Rectal smooth muscle tissue (tissue), 1 donor: ENCODE measurements around the gene HS3ST3B1.
A peak's percentile ranks its signal among the peaks of the same experiment; 100 is the strongest.

Source experiments
- H3K27ac ChIP-seq: one replicate; pipeline ENCODE4 v1.7.0; 2013; ENCODE audit warnings: low read depth, low read length, inconsistent platforms
- H3K27me3 ChIP-seq: one replicate; pipeline ENCODE4 v1.7.0; 2013; ENCODE audit warnings: low read length; ENCODE audit not compliant: control insufficient read depth, insufficient read depth
- H3K36me3 ChIP-seq: one replicate; pipeline ENCODE4 v1.7.0; 2013; ENCODE audit warnings: low read length; ENCODE audit not compliant: control insufficient read depth, insufficient read depth
- H3K4me1 ChIP-seq: one replicate; pipeline ENCODE4 v1.7.0; 2013; ENCODE audit warnings: low read length; ENCODE audit not compliant: control insufficient read depth, insufficient read depth
- H3K4me3 ChIP-seq: one replicate; pipeline ENCODE4 v1.7.0; 2013; ENCODE audit warnings: low read length
- H3K9ac ChIP-seq: one replicate; pipeline ENCODE4 v1.7.0; 2013; ENCODE audit warnings: low read length

The HS3ST3B1 gene

GRCh38 chr17:14297161-14297851 lies 3.6 kb upstream of the HS3ST3B1 start:
- H3K4me3 ChIP-seq = peak overlapping the region; percentile 44
- H3K36me3 ChIP-seq = no peaks in the 10 kb centered on the region
- peaks cover 5% of the 10 kb centered on the region for H3K4me1 ChIP-seq
- peaks cover 51% of the 10 kb centered on the region for H3K27me3 ChIP-seq
- H3K27ac ChIP-seq = no peak overlapping the region
- H3K9ac ChIP-seq = no peak overlapping the region

GRCh38 chr17:14298221-14298946 lies 2.5 kb upstream of the HS3ST3B1 start:
- Histone ChIP-seq H3K9ac (no peak overlapping the region), H3K36me3 (no peaks in the 10 kb centered on the region), H3K27me3 (peaks cover 57% of the 10 kb centered on the region), H3K4me3 (no peak overlapping the region), H3K27ac (no peak overlapping the region), H3K4me1 (peaks cover 5% of the 10 kb centered on the region)

GRCh38 chr17:14298947-14299279 lies 2.0 kb upstream of the HS3ST3B1 start:
- H3K4me3 ChIP-seq = no peak overlapping the region
- H3K9ac ChIP-seq = no peak overlapping the region
- no peaks in the 10 kb centered on the region for H3K36me3 ChIP-seq
- H3K4me1 ChIP-seq = peaks cover 5% of the 10 kb centered on the region
- H3K27ac ChIP-seq = no peak overlapping the region
- H3K27me3 ChIP-seq = peaks cover 61% of the 10 kb centered on the region

GRCh38 chr17:14299280-14300141 lies 1.4 kb upstream of the HS3ST3B1 start:
- no peak overlapping the region for H3K9ac ChIP-seq
- H3K4me3 ChIP-seq = peak overlapping the region; percentile 55
- H3K36me3 ChIP-seq = no peaks in the 10 kb centered on the region
- peaks cover 61% of the 10 kb centered on the region for H3K27me3 ChIP-seq
- peaks cover 5% of the 10 kb centered on the region for H3K4me1 ChIP-seq
- no peak overlapping the region for H3K27ac ChIP-seq

- Histone ChIP-seq H3K27ac (no peak overlapping the region), H3K9ac (no peak overlapping the region), H3K4me3 (peak overlapping the region; percentile 63), H3K4me1 (peaks cover 5% of the 10 kb centered on the region), H3K27me3 (peaks cover 59% of the 10 kb centered on the region), H3K36me3 (no peaks in the 10 kb centered on the region)
Measured at GRCh38 chr17:14301279-14302090, 604 bp downstream of the HS3ST3B1 start.

GRCh38 chr17:14302091-14302430 lies 1.2 kb downstream of the HS3ST3B1 start:
- no peak overlapping the region for H3K27ac ChIP-seq

GRCh38 chr17:14302431-14303099 lies 1.7 kb downstream of the HS3ST3B1 start:
- H3K4me3 ChIP-seq = peak overlapping the region; percentile 63
- H3K27ac ChIP-seq = no peak overlapping the region
- H3K9ac ChIP-seq = no peak overlapping the region
- no peaks in the 10 kb centered on the region for H3K36me3 ChIP-seq
- peaks cover 5% of the 10 kb centered on the region for H3K4me1 ChIP-seq
- H3K27me3 ChIP-seq = peaks cover 51% of the 10 kb centered on the region

More at GRCh38 chr17:14302091-14302430, 1.2 kb downstream of the HS3ST3B1 start:
- H3K36me3 ChIP-seq = no peaks in the 10 kb centered on the region
- no peak overlapping the region for H3K9ac ChIP-seq
- H3K4me1 ChIP-seq = peaks cover 5% of the 10 kb centered on the region
- peaks cover 54% of the 10 kb centered on the region for H3K27me3 ChIP-seq
- peak overlapping the region; percentile 63 for H3K4me3 ChIP-seq

GRCh38 chr17:14303343-14304221 lies 2.7 kb downstream of the HS3ST3B1 start:
- Histone ChIP-seq H3K27me3 (peaks cover 44% of the 10 kb centered on the region), H3K9ac (no peak overlapping the region), H3K4me1 (peaks cover 5% of the 10 kb centered on the region), H3K4me3 (peak overlapping the region; percentile 45), H3K36me3 (no peaks in the 10 kb centered on the region), H3K27ac (no peak overlapping the region)

GRCh38 chr17:14304222-14304772 lies 3.4 kb downstream of the HS3ST3B1 start:
- Histone ChIP-seq H3K9ac (no peak overlapping the region), H3K27me3 (peaks cover 41% of the 10 kb centered on the region), H3K4me1 (peaks cover 5% of the 10 kb centered on the region), H3K27ac (no peak overlapping the region), H3K4me3 (no peak overlapping the region), H3K36me3 (no peaks in the 10 kb centered on the region)

GRCh38 chr17:14304773-14305517 lies 4.1 kb downstream of the HS3ST3B1 start:
- Histone ChIP-seq H3K36me3 (no peaks in the 10 kb centered on the region), H3K4me3 (no peak overlapping the region), H3K4me1 (peaks cover 5% of the 10 kb centered on the region), H3K9ac (no peak overlapping the region), H3K27ac (no peak overlapping the region), H3K27me3 (peaks cover 36% of the 10 kb centered on the region)
